ENCODE results near the gene RAB40C. TPM values are rescaled to one million over a fixed set of nuclear protein-coding genes. Genes with fewer than 3 reads are reported as not detected.

Gene RAB40C
- total and polyA plus RNA-seq, 2 donors (not counting 1 experiment from before 2014, with no cell fraction given) = 3.2 to 11.6 TPM

- Histone ChIP-seq H3K4me2 (ENCODE audit: extremely low read depth, insufficient read depth, low read length) (no peak overlapping the region), H3K4me1 (ENCODE audit: control insufficient read depth, extremely low read depth, insufficient read depth, low read length) (peaks cover 7% of the 10 kb centered on the region), H3K36me3 (ENCODE audit: control insufficient read depth, insufficient read depth, low read length) (peaks cover 25% of the 10 kb centered on the region), H3K9me3 (ENCODE audit: control insufficient read depth, insufficient read depth, low read depth, low read length) (no peaks in the 10 kb centered on the region), H3K9ac (ENCODE audit: insufficient read depth, low read length) (no peak overlapping the region), H3K27me3 (ENCODE audit: control insufficient read depth, insufficient read depth, low read length) (no peaks in the 10 kb centered on the region), H2AFZ (ENCODE audit: low read length) (no peak overlapping the region), H3K79me2 (ENCODE audit: control insufficient read depth, insufficient read depth, low read length) (peaks cover 23% of the 10 kb centered on the region), H3K4me3 (replicated peaks in 1 of 4; ENCODE audit: control extremely low read depth in 1 of 4, insufficient read depth in 1 of 4, low read depth in 3 of 4, low read length in 4 of 4) (no peak overlapping the region), H4K20me1 (ENCODE audit: control insufficient read depth, extremely low read depth, insufficient read depth, low read length) (no peaks in the 10 kb centered on the region), H3K27ac (ENCODE audit: insufficient read depth, low read length) (no peak overlapping the region)
- no peak for DNase-seq (ENCODE audit: low read depth in 2 of 2)
- TF ChIP-seq EZH2 (IDR thresholded peaks at IDR 0.05; ENCODE audit: low read length, missing control alignments) (no peak), CTCF (conservative IDR thresholded peaks at IDR 0.05 in 1 of 2, IDR thresholded peaks at IDR 0.05 in 1 of 2; ENCODE audit: low read depth in 1 of 2, low read length in 2 of 2) (no peak)
These were observed 76.7 kb downstream of the RAB40C start for GRCh38 chr16:666572-666971.

GRCh38 chr16:667113-667779 lies 77.4 kb downstream of the RAB40C start:
- peak overlapping the region; percentile 89 for H2AFZ ChIP-seq (ENCODE audit: low read length)
- DNase-seq (ENCODE audit: low read depth in 2 of 2) = no peak
- H3K36me3 ChIP-seq (ENCODE audit: control insufficient read depth, insufficient read depth, low read length) = peaks cover 31% of the 10 kb centered on the region
- TF ChIP-seq CTCF (conservative IDR thresholded peaks at IDR 0.05 in 1 of 2, IDR thresholded peaks at IDR 0.05 in 1 of 2; ENCODE audit: low read depth in 1 of 2, low read length in 2 of 2) (no peak), EZH2 (IDR thresholded peaks at IDR 0.05; ENCODE audit: low read length, missing control alignments) (no peak)
- H3K27me3 ChIP-seq (ENCODE audit: control insufficient read depth, insufficient read depth, low read length) = no peaks in the 10 kb centered on the region
- no peak overlapping the region for H3K9ac ChIP-seq (ENCODE audit: insufficient read depth, low read length)
- no peak overlapping the region for H3K4me2 ChIP-seq (ENCODE audit: extremely low read depth, insufficient read depth, low read length)
- H4K20me1 ChIP-seq (ENCODE audit: control insufficient read depth, extremely low read depth, insufficient read depth, low read length) = no peaks in the 10 kb centered on the region
- peaks cover 7% of the 10 kb centered on the region for H3K4me1 ChIP-seq (ENCODE audit: control insufficient read depth, extremely low read depth, insufficient read depth, low read length)
- H3K27ac ChIP-seq (ENCODE audit: insufficient read depth, low read length) = peak overlapping the region; percentile 19
- H3K4me3 ChIP-seq (replicated peaks in 1 of 4; ENCODE audit: control extremely low read depth in 1 of 4, insufficient read depth in 1 of 4, low read depth in 3 of 4, low read length in 4 of 4) = no peak overlapping the region
- peaks cover 23% of the 10 kb centered on the region for H3K79me2 ChIP-seq (ENCODE audit: control insufficient read depth, insufficient read depth, low read length)
- H3K9me3 ChIP-seq (ENCODE audit: control insufficient read depth, insufficient read depth, low read depth, low read length) = no peaks in the 10 kb centered on the region

GRCh38 chr16:667780-668518 lies 78.1 kb downstream of the RAB40C start, which contains the start of gene RHOT2:
TSS of gene RHOT2 (plus strand) at chr16:668132. CDS start at chr16:668200, 68 bp downstream.
- Histone ChIP-seq H3K4me3 (replicated peaks in 1 of 4; ENCODE audit: control extremely low read depth in 1 of 4, insufficient read depth in 1 of 4, low read depth in 3 of 4, low read length in 4 of 4) (peak within 1 kb of the TSS; percentile 66 to 90 (median 88)), H4K20me1 (ENCODE audit: control insufficient read depth, extremely low read depth, insufficient read depth, low read length) (no peaks in the 10 kb centered on the region), H3K79me2 (ENCODE audit: control insufficient read depth, insufficient read depth, low read length) (peaks cover 23% of the 10 kb centered on the region), H3K9ac (ENCODE audit: insufficient read depth, low read length) (peak within 1 kb of the TSS; percentile 89), H3K36me3 (ENCODE audit: control insufficient read depth, insufficient read depth, low read length) (peaks cover 38% of the 10 kb centered on the region), H3K4me2 (ENCODE audit: extremely low read depth, insufficient read depth, low read length) (peak within 1 kb of the TSS; percentile 94), H3K9me3 (ENCODE audit: control insufficient read depth, insufficient read depth, low read depth, low read length) (no peaks in the 10 kb centered on the region), H2AFZ (ENCODE audit: low read length) (peak within 1 kb of the TSS; percentile 89), H3K27me3 (ENCODE audit: control insufficient read depth, insufficient read depth, low read length) (no peaks in the 10 kb centered on the region), H3K27ac (ENCODE audit: insufficient read depth, low read length) (peak within 1 kb of the TSS; percentile 73), H3K4me1 (ENCODE audit: control insufficient read depth, extremely low read depth, insufficient read depth, low read length) (peaks cover 7% of the 10 kb centered on the region)
- TF ChIP-seq CTCF (conservative IDR thresholded peaks at IDR 0.05 in 1 of 2, IDR thresholded peaks at IDR 0.05 in 1 of 2; ENCODE audit: low read depth in 1 of 2, low read length in 2 of 2) (peak; percentile 38 to 56), EZH2 (IDR thresholded peaks at IDR 0.05; ENCODE audit: low read length, missing control alignments) (no peak)
- DNase-seq (ENCODE audit: low read depth in 2 of 2) = peak; percentile 84 to 88

All from fibroblast of lung (primary cell).